ENCODE data around the gene BCAS1.

Gene BCAS1

GRCh38 chr20:54070187-54070987 is at the start of gene BCAS1:
TSS of gene BCAS1 (minus strand) at chr20:54070594. CDS start at chr20:54058718, 11,876 bp downstream.
- H3K4me1 ChIP-seq (ENCODE audit: control insufficient read depth, insufficient read depth, low read length), result no peaks in the 10 kb centered on the region
- H3K27ac ChIP-seq (ENCODE audit: extremely low read depth, low read depth, low read length), result no peak within 1 kb of the TSS
- H3K36me3 ChIP-seq (ENCODE audit: control insufficient read depth in 2 of 2, insufficient read depth in 1 of 2, low read length in 2 of 2), result no peaks in the 10 kb centered on the region
- no peaks in the 10 kb centered on the region for H3K9me3 ChIP-seq (ENCODE audit: control insufficient read depth, insufficient read depth, low read depth, low read length)
- CTCF ChIA-PET, result interaction anchor here (1.2 kb wide), 1 partner anchor 34 kb away, joined by 7 read pairs; no protein-coding TSS in a partner anchor
- TF ChIP-seq ZNF664 (tag by site-specific recombination; IDR thresholded peaks at IDR 0.05), result no peak
- TF ChIP-seq ZBTB48 (tag by site-specific recombination; IDR thresholded peaks at IDR 0.05), result no peak
- TF ChIP-seq GLIS2 (tag by site-specific recombination; IDR thresholded peaks at IDR 0.05), result no peak
- POLR2A ChIA-PET, result no interaction called here
- no peak within 1 kb of the TSS for H3K4me3 ChIP-seq (ENCODE audit: low read depth, low read length)

- TF ChIP-seq GLIS1 (tag by site-specific recombination; IDR thresholded peaks at IDR 0.05) (no peak), ZNF366 (tag by site-specific recombination; conservative IDR thresholded peaks at IDR 0.05) (peak; percentile 62)
- ChIA-PET POLR2A (no interaction called here), CTCF (no interaction called here)
- Histone ChIP-seq H3K4me3 (ENCODE audit: low read depth, low read length) (no peak overlapping the region), H3K36me3 (ENCODE audit: control insufficient read depth in 2 of 2, insufficient read depth in 1 of 2, low read length in 2 of 2) (no peaks in the 10 kb centered on the region), H3K4me1 (ENCODE audit: control insufficient read depth, insufficient read depth, low read length) (0 out of 2 replicates have a peak, but pooled peaks cover 2% of the 10 kb centered on the region), H3K27ac (ENCODE audit: extremely low read depth, low read depth, low read length) (no peak overlapping the region), H3K9me3 (ENCODE audit: control insufficient read depth, insufficient read depth, low read depth, low read length) (no peaks in the 10 kb centered on the region)
Observed at GRCh38 chr20:54119744-54120143, 49.4 kb upstream of the BCAS1 start.

GRCh38 chr20:54118220-54119001 is 48.0 kb upstream of the BCAS1 start:
- ChIA-PET POLR2A (interaction anchor here (0.6 kb wide), 1 partner anchor 383 kb away, joined by 3 read pairs; no protein-coding TSS in a partner anchor), CTCF (interaction anchor here (0.7 to 1.4 kb wide), 2 partner anchors 15 to 17 kb away, joined by 4 to 12 read pairs; no protein-coding TSS in a partner anchor)
- no peak overlapping the region for H3K27ac ChIP-seq (ENCODE audit: extremely low read depth, low read depth, low read length)
- H3K4me1 ChIP-seq (ENCODE audit: control insufficient read depth, insufficient read depth, low read length), result 0 out of 2 replicates have a peak, but pooled peaks cover 2% of the 10 kb centered on the region
- no peak for TF ChIP-seq ZNF311 (tag by site-specific recombination; IDR thresholded peaks at IDR 0.05; ENCODE audit: borderline replicate concordance)
- TF ChIP-seq ZNF169 (tag by site-specific recombination; IDR thresholded peaks at IDR 0.05), result no peak
- no peak for TF ChIP-seq ZBTB21 (tag by site-specific recombination; IDR thresholded peaks at IDR 0.05)
- no peak for TF ChIP-seq ZNF433 (tag by site-specific recombination; IDR thresholded peaks at IDR 0.05; ENCODE audit: low read depth)
- TF ChIP-seq ZSCAN18 (tag by site-specific recombination; IDR thresholded peaks at IDR 0.05), result no peak
- no peak for TF ChIP-seq ZNF140 (tag by site-specific recombination; IDR thresholded peaks at IDR 0.05)
- no peak for TF ChIP-seq ZNF394 (tag by site-specific recombination; IDR thresholded peaks at IDR 0.05; ENCODE audit: borderline replicate concordance)
- TF ChIP-seq ZNF48 (tag by site-specific recombination; IDR thresholded peaks at IDR 0.05), result no peak
- no peak for TF ChIP-seq ZBTB10 (tag by site-specific recombination; IDR thresholded peaks at IDR 0.05)
- TF ChIP-seq ZNF610 (tag by site-specific recombination; IDR thresholded peaks at IDR 0.05; ENCODE audit: borderline replicate concordance), result no peak
- no peak for TF ChIP-seq ZNF501 (tag by site-specific recombination; IDR thresholded peaks at IDR 0.05)
- TF ChIP-seq BCL6B (tag by site-specific recombination; IDR thresholded peaks at IDR 0.05), result no peak
- no peak for TF ChIP-seq ZNF768 (tag by site-specific recombination; IDR thresholded peaks at IDR 0.05)
- no peak for TF ChIP-seq ZNF544 (tag by site-specific recombination; IDR thresholded peaks at IDR 0.05)
- no peak for TF ChIP-seq GLI4 (tag by site-specific recombination; IDR thresholded peaks at IDR 0.05)
- TF ChIP-seq ZFHX2 (tag by site-specific recombination; conservative IDR thresholded peaks at IDR 0.05), result no peak
- no peaks in the 10 kb centered on the region for H3K36me3 ChIP-seq (ENCODE audit: control insufficient read depth in 2 of 2, insufficient read depth in 1 of 2, low read length in 2 of 2)
- H3K4me3 ChIP-seq (ENCODE audit: low read depth, low read length), result no peak overlapping the region
- H3K9me3 ChIP-seq (ENCODE audit: control insufficient read depth, insufficient read depth, low read depth, low read length), result no peaks in the 10 kb centered on the region

All from HEK293 (cell line).